Stimulated activated CD8-positive, alpha-beta memory T cell treated with anti-CD3 and anti-CD28 coated beads, Interleukin-4, amount 100 ng/mL, for 4 hours (primary cell): ENCODE data around the gene PSME3.

Experiments used
- DNase-seq, 2 donors: peaks; one replicate each; pipeline ENCODE4 v3.0.0-alpha.2; 2020; ENCODE audit warnings: low read depth in 2 of 2, low spot score in 1 of 2

Gene PSME3

GRCh38 chr17:42814633-42815399 is 18.4 kb upstream of the PSME3 start:
- no peak for DNase-seq

GRCh38 chr17:42817866-42818265 is 15.3 kb upstream of the PSME3 start:
- no peak for DNase-seq

- DNase-seq = no peak
These were observed 14.8 kb upstream of the PSME3 start for GRCh38 chr17:42818379-42818778.

- peak; percentile 24 to 31 for DNase-seq
These were observed 13.2 kb upstream of the PSME3 start for GRCh38 chr17:42819939-42820535.

- no peak for DNase-seq
These were observed 12.0 kb upstream of the PSME3 start for GRCh38 chr17:42821176-42821575.

- no peak for DNase-seq
These were observed 5.7 kb upstream of the PSME3 start for GRCh38 chr17:42827472-42827871.

GRCh38 chr17:42830971-42831370 is 2.2 kb upstream of the PSME3 start:
- DNase-seq = no peak

GRCh38 chr17:42832213-42832933 is 824 bp upstream of the PSME3 start:
- no peak for DNase-seq

GRCh38 chr17:42833767-42834422 is 698 bp downstream of the PSME3 start:
- DNase-seq = no peak

GRCh38 chr17:42835732-42836131 is 2.5 kb downstream of the PSME3 start:
- DNase-seq = no peak

GRCh38 chr17:42841975-42842685 is 8.9 kb downstream of the PSME3 start:
- no peak for DNase-seq

- no peak for DNase-seq
These were observed 10.2 kb downstream of the PSME3 start for GRCh38 chr17:42843358-42843934.

- DNase-seq = no peak
These were observed 11.1 kb downstream of the PSME3 start, which contains the start of gene AOC2 for GRCh38 chr17:42844271-42844670. Gene AOC2 (plus strand): TSS chr17:42844580. CDS start chr17:42844627, 47 bp downstream.

- DNase-seq = no peak
These were observed 11.8 kb downstream of the PSME3 start for GRCh38 chr17:42844761-42845555.

GRCh38 chr17:42845556-42845917 is 12.3 kb downstream of the PSME3 start:
- DNase-seq = no peak

GRCh38 chr17:42845918-42846593 is 12.9 kb downstream of the PSME3 start:
- DNase-seq = no peak

GRCh38 chr17:42846594-42847280 is 13.5 kb downstream of the PSME3 start:
- DNase-seq = no peak

- DNase-seq = no peak
These were observed 14.9 kb downstream of the PSME3 start for GRCh38 chr17:42848093-42848492.

GRCh38 chr17:42849031-42849430 is 15.8 kb downstream of the PSME3 start:
- no peak for DNase-seq
